HG03045 (cell line): Measurements from ENCODE around the gene CNTNAP2.

ENCODE experiments used
- ATAC-seq: cut with Tn5 transposase; IDR thresholded peaks from one replicate; pipeline ENCODE4 v1.9.1; 2021; ENCODE audit warnings: mild to moderate bottlenecking, moderate library complexity; ENCODE audit not compliant: unreplicated experiment

Gene CNTNAP2

GRCh38 chr7:147869456-147869855 lies 1752.9 kb downstream of the CNTNAP2 start:
- no peak for ATAC-seq

- ATAC-seq, result no peak
These were observed 1762.5 kb downstream of the CNTNAP2 start for GRCh38 chr7:147878912-147879661.

DNA sequence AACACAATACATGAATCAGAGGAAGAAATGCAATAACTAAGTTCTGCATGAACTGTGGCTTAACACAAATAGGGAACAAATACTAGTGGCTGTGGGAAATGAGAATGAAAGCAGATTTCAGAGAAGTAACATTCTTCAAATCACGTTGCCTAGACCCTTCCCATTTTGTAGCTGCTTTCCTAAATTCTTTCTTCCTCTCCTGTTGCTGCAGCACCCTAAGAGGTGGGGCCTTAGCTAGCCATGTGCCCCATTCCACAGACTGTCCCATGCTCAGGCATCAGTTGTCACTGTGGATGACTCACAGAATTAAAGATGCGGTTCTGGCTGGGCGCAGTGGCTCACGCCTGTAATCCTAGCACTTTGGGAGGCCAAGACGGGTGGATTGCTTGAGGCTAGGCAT lies 1769.3 kb downstream of the CNTNAP2 start:
- no peak for ATAC-seq

DNA sequence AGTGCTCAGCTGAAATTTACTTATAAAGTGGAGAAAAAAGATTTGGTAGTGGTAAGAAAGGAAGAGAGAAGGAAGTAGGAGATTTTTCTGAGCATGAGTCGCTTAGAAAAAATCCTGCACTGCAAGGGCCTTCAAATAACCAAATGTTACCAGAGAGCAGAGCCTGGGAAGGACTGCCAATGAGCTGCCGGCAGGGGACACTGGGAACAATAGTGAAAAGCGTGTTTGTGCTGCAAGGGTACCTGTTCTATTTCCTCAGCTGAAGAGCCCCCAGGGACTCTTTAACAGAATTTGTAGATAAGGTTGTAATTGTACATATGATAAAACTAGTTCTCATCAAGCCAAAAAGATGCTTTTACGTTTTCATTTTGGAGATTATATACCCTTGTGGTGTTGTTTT lies 1777.7 kb downstream of the CNTNAP2 start:
- no peak for ATAC-seq

DNA sequence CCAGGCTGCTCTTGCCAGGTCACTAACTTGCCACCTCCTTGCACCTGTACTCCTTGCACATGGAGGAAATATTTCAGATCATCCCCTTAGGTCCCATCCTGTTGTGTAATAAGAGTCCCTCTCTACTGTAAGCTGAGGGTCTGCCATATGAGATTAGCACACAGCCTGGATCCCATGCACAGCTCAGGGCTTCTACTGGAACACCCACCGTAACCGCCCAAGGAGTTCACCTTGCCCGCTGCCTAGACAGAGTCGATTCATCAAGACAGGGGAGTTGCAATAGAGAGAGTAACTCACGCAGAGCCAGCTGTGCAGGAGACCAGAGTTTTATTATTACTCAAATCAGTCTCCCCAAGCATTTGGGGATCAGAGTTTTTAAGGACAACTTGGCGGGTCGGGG lies 1779.5 kb downstream of the CNTNAP2 start:
- ATAC-seq, result no peak

GRCh38 chr7:147903536-147904218 lies 1787.1 kb downstream of the CNTNAP2 start:
- ATAC-seq, result no peak

DNA sequence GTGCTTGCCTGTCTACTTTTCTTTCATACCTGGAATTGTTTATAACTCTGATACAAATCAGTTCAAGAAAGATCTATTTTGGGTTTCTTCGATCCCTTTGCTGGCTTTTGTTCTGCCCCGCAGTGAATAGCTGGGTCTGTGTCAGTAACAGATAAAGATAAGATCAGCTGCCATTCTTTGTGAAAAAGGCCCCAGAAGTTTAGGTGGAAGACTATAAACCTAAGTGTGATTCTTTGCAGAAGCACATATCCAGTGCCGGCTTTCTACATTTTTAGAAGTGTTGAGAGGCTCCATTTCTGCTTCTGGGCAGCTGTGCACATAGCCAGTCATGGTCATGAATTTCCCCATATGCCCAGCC lies 1787.6 kb downstream of the CNTNAP2 start:
- ATAC-seq, result no peak

- ATAC-seq, result no peak
These were observed 1793.0 kb downstream of the CNTNAP2 start for GRCh38 chr7:147909431-147910148.

DNA sequence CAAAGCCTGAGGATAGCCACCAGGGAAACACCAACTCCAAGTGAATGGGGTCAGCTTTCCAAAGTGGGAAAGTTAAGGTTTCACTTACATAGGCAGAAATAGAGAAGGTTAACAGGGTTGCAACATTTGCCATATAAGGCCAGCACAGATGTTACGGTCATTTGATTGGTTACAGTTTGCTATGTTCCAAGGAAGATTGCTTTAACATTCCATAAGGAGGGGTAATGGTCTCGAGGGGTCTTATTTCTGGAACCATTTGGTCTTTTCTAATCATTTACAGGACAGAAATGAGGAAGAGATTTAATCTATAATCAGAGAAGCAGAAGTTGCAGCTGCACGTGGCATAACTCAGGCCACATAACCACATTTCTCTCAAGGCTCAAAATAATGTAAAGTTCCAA lies 1794.6 kb downstream of the CNTNAP2 start:
- no peak for ATAC-seq

DNA sequence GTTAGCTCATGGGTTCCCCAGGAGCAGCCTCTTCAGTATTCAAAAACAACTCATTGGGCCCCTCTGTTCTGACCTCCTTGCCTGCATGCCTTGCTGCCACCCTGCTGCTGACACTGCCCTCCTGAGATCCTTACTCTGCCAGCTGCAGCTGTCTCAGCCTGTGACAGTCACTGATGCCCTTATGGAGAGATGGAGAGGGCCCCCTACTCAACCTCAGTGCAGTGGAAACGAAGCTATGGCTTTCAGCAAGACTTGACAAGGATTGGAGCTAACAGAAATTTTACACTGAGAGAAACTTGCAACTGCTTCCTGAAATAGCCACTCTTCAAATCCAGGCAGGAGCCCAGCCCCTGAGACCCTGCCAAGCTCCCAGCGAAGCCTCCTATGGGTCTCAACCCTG lies 1795.7 kb downstream of the CNTNAP2 start:
- no peak for ATAC-seq

DNA sequence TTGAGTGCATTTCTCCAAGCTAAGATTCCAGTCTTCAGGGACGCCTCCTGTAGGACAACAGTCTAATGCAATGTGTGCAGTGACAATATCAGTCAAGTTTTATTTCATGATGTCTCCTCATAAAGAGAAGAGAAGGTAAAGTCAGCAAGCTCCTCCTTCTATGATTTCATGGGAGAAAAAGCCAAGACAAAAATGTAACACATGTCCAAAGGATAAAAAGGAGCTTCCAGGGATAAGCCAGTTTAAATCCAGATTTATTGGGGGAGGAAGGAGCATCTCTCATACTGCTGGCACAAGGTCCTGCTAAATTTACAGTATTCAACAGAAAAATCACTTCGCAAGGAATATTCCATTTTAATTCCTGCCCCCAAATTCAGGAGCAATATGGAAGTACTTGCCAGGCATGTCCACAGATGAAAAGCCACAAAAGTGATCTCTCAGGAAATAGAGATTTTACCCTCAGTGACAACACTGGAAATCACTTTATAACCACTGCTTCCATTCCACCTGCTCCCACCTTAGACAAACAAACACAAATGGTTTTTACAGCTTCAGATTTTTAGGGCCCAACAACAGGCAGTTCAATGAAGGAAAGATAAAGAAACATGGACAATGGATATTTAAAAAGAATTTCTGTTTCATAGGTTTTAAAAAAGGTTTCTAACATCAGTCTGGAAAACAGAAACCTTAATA lies 1796.5 kb downstream of the CNTNAP2 start:
- ATAC-seq, result no peak

- no peak for ATAC-seq
These were observed 1799.2 kb downstream of the CNTNAP2 start for GRCh38 chr7:147915781-147916180.

DNA sequence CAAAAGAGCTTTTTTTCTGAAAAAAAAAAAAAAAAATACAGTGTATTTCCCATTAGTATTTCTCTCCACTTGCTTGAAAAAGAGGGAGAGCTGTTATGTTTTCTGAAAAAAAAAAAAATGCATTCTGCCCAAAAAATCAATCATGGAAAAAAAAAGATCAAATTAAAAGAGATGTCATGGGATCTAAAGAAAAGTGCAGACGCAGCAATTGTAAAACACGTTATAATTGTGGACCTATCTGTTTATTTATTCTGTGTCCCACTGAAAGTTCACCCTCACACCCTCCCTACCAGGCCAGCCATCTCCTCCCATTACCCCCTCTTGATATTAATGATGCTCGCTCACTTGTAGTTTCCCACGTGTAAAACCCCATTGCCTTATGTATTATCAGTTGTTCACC lies 1800.0 kb downstream of the CNTNAP2 start:
- ATAC-seq, result no peak

DNA sequence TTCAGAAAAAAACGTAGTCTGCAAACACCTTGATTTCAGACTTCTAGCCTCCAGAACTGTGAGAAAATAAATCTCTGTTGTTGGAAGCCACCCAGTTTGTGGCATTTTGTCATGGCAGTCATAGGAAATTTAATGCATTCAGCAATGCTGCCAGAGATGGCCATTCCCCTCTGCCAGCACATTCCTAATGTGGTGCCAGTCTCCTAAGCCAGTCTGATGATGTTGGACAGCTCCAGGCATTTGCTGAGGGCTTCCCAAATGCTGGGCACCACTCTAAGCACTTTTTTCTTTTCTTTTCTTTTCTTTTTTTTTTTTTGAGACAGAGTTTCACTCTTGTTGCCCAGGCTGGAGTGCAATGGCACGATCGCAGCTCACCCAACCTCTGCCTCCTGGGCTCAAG lies 1807.2 kb downstream of the CNTNAP2 start:
- no peak for ATAC-seq

GRCh38 chr7:147937428-147937827 lies 1820.8 kb downstream of the CNTNAP2 start:
- no peak for ATAC-seq

- no peak for ATAC-seq
These were observed 1824.8 kb downstream of the CNTNAP2 start for GRCh38 chr7:147941381-147941780.

GRCh38 chr7:147944321-147944720 lies 1827.7 kb downstream of the CNTNAP2 start:
- no peak for ATAC-seq

DNA sequence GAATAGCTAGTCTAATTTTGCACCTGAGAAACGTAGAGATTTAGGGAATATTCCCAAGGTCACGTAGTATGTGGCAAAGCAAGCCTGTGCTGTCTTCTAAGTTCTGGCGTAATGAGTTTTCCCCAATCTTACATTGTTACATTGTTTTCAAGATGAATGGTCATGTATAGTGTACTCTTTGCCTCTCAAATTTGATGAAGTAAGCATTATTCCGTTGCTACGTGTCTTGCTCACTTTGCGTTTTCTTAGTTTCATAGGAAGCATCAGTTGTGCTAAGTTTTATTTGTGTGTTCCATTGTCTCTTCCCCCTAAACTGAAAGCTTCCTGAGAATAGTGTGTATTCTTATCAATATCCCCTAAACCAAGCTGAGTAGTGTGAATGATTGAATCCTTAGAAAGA lies 1836.3 kb downstream of the CNTNAP2 start:
- ATAC-seq, result no peak

GRCh38 chr7:147968046-147968610 lies 1851.5 kb downstream of the CNTNAP2 start:
- ATAC-seq, result no peak

GRCh38 chr7:147971606-147972110 lies 1855.1 kb downstream of the CNTNAP2 start:
- ATAC-seq, result no peak

- ATAC-seq, result no peak
These were observed 1861.6 kb downstream of the CNTNAP2 start for GRCh38 chr7:147978201-147978600.
